AG10803 (cell line): ENCODE results near the gene NSL1.

ENCODE experiments used
- DNase-seq: peaks from one replicate; pipeline ENCODE4 v3.0.0; 2010; ENCODE audit warnings: low read depth
- H3K4me3 ChIP-seq: 2 replicates; pipeline ENCODE4 v1.5.1; 2011; ENCODE audit warnings: mild to moderate bottlenecking, low read length, control low read depth
- TF ChIP-seq, protein P1 (sequence below): conservative IDR thresholded peaks from 2 replicates; pipeline ENCODE4 v1.5.1; 2011; ENCODE audit warnings: mild to moderate bottlenecking, low read length, control low read depth, inconsistent platforms

The NSL1 gene

DNA sequence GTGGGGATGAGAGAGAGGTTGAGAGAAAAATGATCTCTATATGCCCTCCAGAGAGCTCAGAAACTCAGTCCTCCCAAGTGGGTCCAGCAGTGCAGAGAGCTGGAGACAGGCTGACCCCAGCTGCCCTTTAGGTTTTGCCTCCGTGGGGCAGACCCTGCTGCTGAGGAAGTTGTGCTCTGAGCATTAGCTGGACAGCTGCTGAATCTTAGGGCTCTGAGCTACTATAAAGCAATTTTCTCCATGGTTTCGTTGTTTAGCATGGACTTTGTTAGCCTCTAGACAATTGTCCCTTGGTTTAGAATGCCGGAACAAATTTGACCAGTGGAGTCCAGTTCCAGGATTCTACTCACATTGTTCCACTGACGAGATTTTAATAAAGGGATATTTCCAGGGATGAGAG lies 114.0 kb downstream of the NSL1 start:
- TF ChIP-seq, protein P1, sequence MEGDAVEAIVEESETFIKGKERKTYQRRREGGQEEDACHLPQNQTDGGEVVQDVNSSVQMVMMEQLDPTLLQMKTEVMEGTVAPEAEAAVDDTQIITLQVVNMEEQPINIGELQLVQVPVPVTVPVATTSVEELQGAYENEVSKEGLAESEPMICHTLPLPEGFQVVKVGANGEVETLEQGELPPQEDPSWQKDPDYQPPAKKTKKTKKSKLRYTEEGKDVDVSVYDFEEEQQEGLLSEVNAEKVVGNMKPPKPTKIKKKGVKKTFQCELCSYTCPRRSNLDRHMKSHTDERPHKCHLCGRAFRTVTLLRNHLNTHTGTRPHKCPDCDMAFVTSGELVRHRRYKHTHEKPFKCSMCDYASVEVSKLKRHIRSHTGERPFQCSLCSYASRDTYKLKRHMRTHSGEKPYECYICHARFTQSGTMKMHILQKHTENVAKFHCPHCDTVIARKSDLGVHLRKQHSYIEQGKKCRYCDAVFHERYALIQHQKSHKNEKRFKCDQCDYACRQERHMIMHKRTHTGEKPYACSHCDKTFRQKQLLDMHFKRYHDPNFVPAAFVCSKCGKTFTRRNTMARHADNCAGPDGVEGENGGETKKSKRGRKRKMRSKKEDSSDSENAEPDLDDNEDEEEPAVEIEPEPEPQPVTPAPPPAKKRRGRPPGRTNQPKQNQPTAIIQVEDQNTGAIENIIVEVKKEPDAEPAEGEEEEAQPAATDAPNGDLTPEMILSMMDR, result no peak
- no peak overlapping the region for H3K4me3 ChIP-seq
- DNase-seq, result no peak

DNA sequence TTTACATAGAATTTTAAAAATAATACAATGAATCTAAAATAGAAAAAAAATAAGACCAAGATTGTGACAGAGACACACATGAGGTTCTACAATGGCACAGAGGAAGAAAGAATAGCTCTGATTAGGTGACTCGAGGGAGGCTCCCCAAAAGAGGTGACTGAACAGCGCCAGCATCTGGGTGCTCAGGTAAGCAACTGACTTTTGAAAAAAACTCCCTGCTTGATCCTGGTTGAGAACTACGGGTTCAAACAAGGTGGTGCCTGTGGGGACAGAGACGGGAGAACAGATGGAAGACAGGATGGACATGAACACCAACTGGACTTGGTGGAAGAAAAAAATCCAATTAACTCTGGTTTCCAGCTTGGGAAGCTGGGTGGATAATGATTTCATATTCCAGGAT lies 114.4 kb downstream of the NSL1 start:
- no peak overlapping the region for H3K4me3 ChIP-seq
- TF ChIP-seq, protein P1, result no peak
- DNase-seq, result no peak
